Natural killer cell (primary cell): ENCODE measurements around the gene FOLR3. TPM values are rescaled to one million over a fixed set of nuclear protein-coding genes. Genes with fewer than 3 reads are reported as not detected.

Source experiments
- ATAC-seq, 3 donors: fragments of 150-1000 bp in 2 of 3; fragments of 200-7000 bp in 1 of 3; cut with Tn5 transposase; 1 replicate in 1 of 3; 2 replicates in 2 of 3; pipeline ENCODE4 v1.10.0; 2021; ENCODE audit warnings: mild to moderate bottlenecking in 2 of 3, moderate library complexity in 2 of 3
- DNase-seq, 2 donors: peaks; one replicate each; pipeline versions ENCODE4 v3.0.0 to v3.0.0-alpha.2; 2013 to 2021; ENCODE audit warnings: mixed read lengths in 1 of 2
- H3K27ac ChIP-seq: one replicate; pipeline ENCODE4 v1.5.1; 2013; ENCODE audit warnings: mild to moderate bottlenecking, low read length
- H3K27me3 ChIP-seq: one replicate; pipeline ENCODE4 v1.6.1; 2013; ENCODE audit warnings: low read length; ENCODE audit not compliant: control insufficient read depth, insufficient read depth
- H3K36me3 ChIP-seq: one replicate; pipeline ENCODE4 v1.6.1; 2013; ENCODE audit warnings: low read length; ENCODE audit not compliant: control insufficient read depth, insufficient read depth
- H3K4me1 ChIP-seq: one replicate; pipeline ENCODE4 v1.6.1; 2013; ENCODE audit warnings: low read length; ENCODE audit not compliant: control insufficient read depth, insufficient read depth
- H3K4me3 ChIP-seq: one replicate; pipeline ENCODE4 v1.5.1; 2013; ENCODE audit warnings: low read length
- H3K9me3 ChIP-seq: one replicate; pipeline ENCODE4 v1.6.1; 2013; ENCODE audit warnings: low read length; ENCODE audit not compliant: control insufficient read depth, insufficient read depth
- H3K27ac Mint-ChIP-seq, 2 donors: one replicate each; pipeline ENCODE4 v1.8.0; 2022; ENCODE audit warnings: mild to moderate bottlenecking in 2 of 2, mixed read lengths in 2 of 2, moderate library complexity in 1 of 2
- H3K27me3 Mint-ChIP-seq, 2 donors: one replicate each; pipeline ENCODE4 v1.8.0; 2022; ENCODE audit warnings: low read depth in 2 of 2, mixed read lengths in 2 of 2
- H3K36me3 Mint-ChIP-seq: one replicate; pipeline ENCODE4 v1.8.0; 2022; ENCODE audit warnings: mixed read lengths
- H3K4me1 Mint-ChIP-seq, 2 donors: one replicate each; pipeline ENCODE4 v1.8.0; 2022; ENCODE audit warnings: mixed read lengths in 2 of 2
- H3K4me3 Mint-ChIP-seq: one replicate; pipeline ENCODE4 v1.8.0; 2022; ENCODE audit warnings: mild to moderate bottlenecking, moderate library complexity, mixed read lengths
- H3K9me3 Mint-ChIP-seq, 2 donors: one replicate each; pipeline ENCODE4 v1.8.0; 2022; ENCODE audit warnings: mixed read lengths in 2 of 2
- WGBS: methylation state at CpG from one replicate; pipeline ENCODE4 v1.1.7; 2013; ENCODE audit warnings: missing lambda C conversion rate; ENCODE audit not compliant: insufficient coverage; 5-methylcytosine and 5-hydroxymethylcytosine counted together
- intact Hi-C: fragments of 100-400 bp; cut with micrococcal nuclease; formaldehyde crosslinking; loops from one replicate; pipeline ENCODE4 v1.14.2; 2022
- total RNA-seq, 4 donors: library from RNA; stranded (reverse); fragments of 120-200 nt in 1 of 4; gene quantifications; one replicate each; pipeline versions ENCODE4 v1.2.3 to v1.2.4, GENCODE V29; 2013 to 2022
- TF ChIP-seq, protein P1 (sequence below): fragments of 200-600 bp; IDR thresholded peaks from one replicate; pipeline ENCODE4 v1.8.0; 2022; ENCODE audit warnings: antibody characterized with exemption

FOLR3 gene
- total RNA-seq, 3 donors from 2014 or later (not counting 1 experiment from before 2014, with no cell fraction given): 1.1 TPM; not detected in 2

DNA sequence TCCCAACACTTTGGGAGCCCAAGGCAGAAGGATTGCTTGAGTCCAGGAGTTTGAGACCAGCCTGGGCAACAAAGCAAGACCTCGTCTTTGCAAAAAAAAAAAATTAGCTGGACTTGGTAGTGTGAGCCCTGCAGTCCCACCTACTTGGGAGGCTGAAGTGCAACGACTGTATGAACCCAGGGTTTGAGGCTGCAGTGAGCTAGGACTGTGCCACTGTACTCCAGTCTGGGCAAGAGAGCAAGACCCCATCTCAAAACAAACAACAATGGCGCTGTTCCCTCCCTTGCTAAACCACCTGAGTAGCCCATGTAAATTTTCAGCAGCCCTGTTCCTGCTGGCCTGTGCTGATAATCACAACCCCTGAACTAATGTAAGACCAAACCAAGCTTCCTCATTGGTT, 35.5 kb upstream of the FOLR3 start:
- Histone ChIP-seq H3K4me3 (no peak overlapping the region), H3K27ac (no peak overlapping the region), H3K4me1 (peaks cover 31% of the 10 kb centered on the region), H3K27me3 (no peaks in the 10 kb centered on the region), H3K36me3 (peaks cover 29% of the 10 kb centered on the region), H3K9me3 (no peaks in the 10 kb centered on the region)
- Mint-ChIP-seq H3K27ac (peak overlapping the region; percentile 89 to 91), H3K9me3 (no peaks in the 10 kb centered on the region), H3K36me3 (no peaks in the 10 kb centered on the region), H3K27me3 (no peaks in the 10 kb centered on the region), H3K4me1 (peaks cover 43 to 51% of the 10 kb centered on the region in 2 donors), H3K4me3 (no peak overlapping the region)
- intact Hi-C loops: no loop called here
- ATAC-seq (no peak), DNase-seq (no peak)
- 71% methylated on average over 3 of the region's 3 CpGs for WGBS
- TF ChIP-seq, protein P1, sequence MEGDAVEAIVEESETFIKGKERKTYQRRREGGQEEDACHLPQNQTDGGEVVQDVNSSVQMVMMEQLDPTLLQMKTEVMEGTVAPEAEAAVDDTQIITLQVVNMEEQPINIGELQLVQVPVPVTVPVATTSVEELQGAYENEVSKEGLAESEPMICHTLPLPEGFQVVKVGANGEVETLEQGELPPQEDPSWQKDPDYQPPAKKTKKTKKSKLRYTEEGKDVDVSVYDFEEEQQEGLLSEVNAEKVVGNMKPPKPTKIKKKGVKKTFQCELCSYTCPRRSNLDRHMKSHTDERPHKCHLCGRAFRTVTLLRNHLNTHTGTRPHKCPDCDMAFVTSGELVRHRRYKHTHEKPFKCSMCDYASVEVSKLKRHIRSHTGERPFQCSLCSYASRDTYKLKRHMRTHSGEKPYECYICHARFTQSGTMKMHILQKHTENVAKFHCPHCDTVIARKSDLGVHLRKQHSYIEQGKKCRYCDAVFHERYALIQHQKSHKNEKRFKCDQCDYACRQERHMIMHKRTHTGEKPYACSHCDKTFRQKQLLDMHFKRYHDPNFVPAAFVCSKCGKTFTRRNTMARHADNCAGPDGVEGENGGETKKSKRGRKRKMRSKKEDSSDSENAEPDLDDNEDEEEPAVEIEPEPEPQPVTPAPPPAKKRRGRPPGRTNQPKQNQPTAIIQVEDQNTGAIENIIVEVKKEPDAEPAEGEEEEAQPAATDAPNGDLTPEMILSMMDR: no peak

DNA sequence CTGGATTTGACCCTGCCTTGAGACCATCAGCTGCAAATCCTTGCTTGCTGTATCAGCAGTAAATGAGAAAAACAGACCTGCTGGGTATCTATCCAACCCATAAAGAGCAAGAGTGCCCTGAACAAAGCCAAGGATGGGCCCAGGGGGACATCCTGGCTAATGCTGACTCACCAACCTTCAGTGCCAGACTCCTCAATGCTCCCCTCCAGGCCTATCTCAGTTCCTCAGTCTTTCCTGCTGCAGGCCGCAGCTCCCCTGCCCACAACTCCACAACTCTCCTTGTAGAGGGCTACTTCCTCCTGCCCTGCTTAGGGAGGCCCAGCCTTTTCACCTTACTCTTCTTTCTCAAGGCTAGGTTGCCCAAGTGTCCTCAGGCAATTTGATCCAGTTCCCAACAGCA, 35.1 kb upstream of the FOLR3 start:
- H3K36me3 ChIP-seq: peaks cover 29% of the 10 kb centered on the region
- no peak overlapping the region for H3K27ac ChIP-seq
- H3K36me3 Mint-ChIP-seq: no peaks in the 10 kb centered on the region
- no peaks in the 10 kb centered on the region for H3K27me3 Mint-ChIP-seq
- intact Hi-C loops: no loop called here
- no peak overlapping the region for H3K4me3 ChIP-seq
- H3K9me3 Mint-ChIP-seq: no peaks in the 10 kb centered on the region
- no peaks in the 10 kb centered on the region for H3K27me3 ChIP-seq
- 59% methylated on average over 1 of the region's 1 CpG for WGBS
- TF ChIP-seq, protein P1: no peak
- H3K4me1 Mint-ChIP-seq: peaks cover 43 to 51% of the 10 kb centered on the region in 2 donors
- H3K27ac Mint-ChIP-seq: peak overlapping the region; percentile 89 to 91
- DNase-seq (no peak), ATAC-seq (no peak)
- H3K4me3 Mint-ChIP-seq: no peak overlapping the region
- H3K4me1 ChIP-seq: peaks cover 31% of the 10 kb centered on the region
- no peaks in the 10 kb centered on the region for H3K9me3 ChIP-seq

DNA sequence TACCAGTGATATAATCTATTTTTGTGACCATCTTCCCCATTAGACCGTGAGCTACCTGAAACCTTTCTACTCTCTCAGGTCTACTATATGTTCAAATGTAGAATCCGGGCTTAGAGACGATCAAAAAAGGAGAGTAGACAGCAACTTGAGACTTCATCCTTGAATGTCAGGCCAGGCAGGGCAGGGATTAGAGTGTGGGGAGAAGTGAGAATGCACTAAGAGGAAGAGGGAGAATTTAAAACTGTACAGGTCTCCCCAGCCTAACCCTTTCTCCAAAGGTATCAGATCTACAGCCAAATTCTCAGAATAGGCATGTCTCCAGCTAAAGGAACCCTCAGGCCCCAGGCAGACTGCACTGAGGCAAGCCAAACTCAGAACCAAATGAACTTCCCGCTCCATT, 33.4 kb upstream of the FOLR3 start:
- 44% methylated on average over 4 of the region's 4 CpGs for WGBS
- TF ChIP-seq, protein P1: no peak
- peaks cover 21% of the 10 kb centered on the region for H3K36me3 ChIP-seq
- Mint-ChIP-seq H3K4me1 (peaks cover 43 to 51% of the 10 kb centered on the region in 2 donors), H3K36me3 (no peaks in the 10 kb centered on the region), H3K9me3 (no peaks in the 10 kb centered on the region), H3K4me3 (peak overlapping the region; percentile 94), H3K27me3 (no peaks in the 10 kb centered on the region), H3K27ac (peak overlapping the region; percentile 89 to 91)
- no peak for DNase-seq
- H3K27me3 ChIP-seq: no peaks in the 10 kb centered on the region
- H3K4me3 ChIP-seq: peak overlapping the region; percentile 84
- no peak for ATAC-seq
- H3K4me1 ChIP-seq: peaks cover 31% of the 10 kb centered on the region
- intact Hi-C loops: no loop called here
- no peaks in the 10 kb centered on the region for H3K9me3 ChIP-seq
- peak overlapping the region; percentile 90 for H3K27ac ChIP-seq

DNA sequence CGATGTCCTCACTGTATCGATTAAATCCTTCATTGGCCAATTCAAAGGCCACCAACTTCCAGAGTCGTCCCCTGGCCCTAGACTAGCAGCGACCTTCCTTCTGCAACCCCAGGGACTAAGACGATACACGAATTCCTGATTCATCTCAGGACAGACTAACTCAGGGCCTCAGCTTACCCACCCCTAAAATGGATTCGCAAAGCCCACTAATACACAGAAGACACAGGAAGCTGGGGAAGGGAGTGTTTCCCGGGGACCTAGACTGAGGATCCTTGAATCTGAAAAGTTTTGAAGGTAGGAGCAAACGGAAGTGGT, 32.9 kb upstream of the FOLR3 start:
- intact Hi-C loops: no loop called here
- DNase-seq: no peak
- WGBS: 3% methylated on average over 9 of the region's 9 CpGs
- Histone ChIP-seq H3K36me3 (peaks cover 17% of the 10 kb centered on the region), H3K27ac (peak overlapping the region; percentile 90), H3K9me3 (no peaks in the 10 kb centered on the region), H3K27me3 (no peaks in the 10 kb centered on the region), H3K4me3 (peak overlapping the region; percentile 84), H3K4me1 (peaks cover 31% of the 10 kb centered on the region)
- ATAC-seq: peak in 1 of 3 donors; percentile 0
- H3K4me1 Mint-ChIP-seq: peaks cover 43 to 51% of the 10 kb centered on the region in 2 donors
- no peaks in the 10 kb centered on the region for H3K36me3 Mint-ChIP-seq
- H3K27me3 Mint-ChIP-seq: no peaks in the 10 kb centered on the region
- peak overlapping the region; percentile 89 to 91 for H3K27ac Mint-ChIP-seq
- H3K9me3 Mint-ChIP-seq: no peaks in the 10 kb centered on the region
- TF ChIP-seq, protein P1: no peak
- H3K4me3 Mint-ChIP-seq: peak overlapping the region; percentile 94
